ENCODE results near the gene RAD50. TPM values are rescaled to one million over a fixed set of nuclear protein-coding genes. Genes with fewer than 3 reads are reported as not detected.
"Not testable (repeated sequence)": the region's sequence is repeated elsewhere in the genome, so short reads cannot be mapped to it uniquely, and the experiment has no call there.

Gene RAD50
- total RNA-seq, 1 experiment from 2014 or later = 24.5 TPM

DNA sequence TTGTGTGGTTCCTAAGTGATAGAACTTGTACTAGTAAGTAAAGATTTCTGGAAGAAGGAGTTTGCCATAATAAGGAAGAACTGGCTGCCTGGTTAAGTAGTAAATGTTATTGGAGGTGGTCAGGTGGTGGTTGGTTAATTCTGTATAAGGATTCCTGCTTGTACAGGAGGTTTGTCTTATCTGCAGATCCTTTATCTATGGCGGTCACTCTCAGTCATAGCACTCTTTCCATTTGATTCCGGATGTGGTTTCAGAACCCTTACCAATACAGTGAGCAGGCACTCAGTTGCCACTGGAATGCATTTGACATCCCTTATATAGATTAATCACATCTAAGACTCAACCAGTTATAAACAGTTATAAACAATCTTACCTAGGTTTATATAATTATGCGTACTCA is 50.3 kb downstream of the RAD50 start:
- no peak for DNase-seq (ENCODE audit: low read depth, low spot score)
- in situ Hi-C loops (cut with HindIII; ENCODE audit: low pct_unique_long_range_greater_than_20kb, low sequenced_read_pairs) = no loop called here

DNA sequence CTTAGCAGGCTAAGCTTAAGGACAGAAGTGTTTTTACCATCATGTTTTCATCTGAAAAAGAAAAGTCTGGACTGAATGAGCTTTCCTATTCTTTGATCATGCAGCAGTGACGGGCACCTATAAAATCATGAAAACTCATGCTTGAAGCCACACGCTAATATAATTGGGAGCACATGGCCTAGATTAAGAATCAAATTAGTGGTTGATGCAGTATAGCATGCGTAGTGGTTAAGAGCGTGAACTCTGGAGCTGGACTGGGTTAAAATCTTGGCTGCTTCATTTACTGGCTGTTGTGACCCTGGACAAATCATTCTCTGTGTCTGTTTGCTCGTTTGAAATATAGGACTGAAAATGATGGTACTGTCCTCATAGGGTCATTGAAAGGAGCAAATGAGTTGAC is 51.3 kb downstream of the RAD50 start:
- in situ Hi-C loops (cut with HindIII; ENCODE audit: low pct_unique_long_range_greater_than_20kb, low sequenced_read_pairs) = no loop called here
- DNase-seq (ENCODE audit: low read depth, low spot score) = no peak

DNA sequence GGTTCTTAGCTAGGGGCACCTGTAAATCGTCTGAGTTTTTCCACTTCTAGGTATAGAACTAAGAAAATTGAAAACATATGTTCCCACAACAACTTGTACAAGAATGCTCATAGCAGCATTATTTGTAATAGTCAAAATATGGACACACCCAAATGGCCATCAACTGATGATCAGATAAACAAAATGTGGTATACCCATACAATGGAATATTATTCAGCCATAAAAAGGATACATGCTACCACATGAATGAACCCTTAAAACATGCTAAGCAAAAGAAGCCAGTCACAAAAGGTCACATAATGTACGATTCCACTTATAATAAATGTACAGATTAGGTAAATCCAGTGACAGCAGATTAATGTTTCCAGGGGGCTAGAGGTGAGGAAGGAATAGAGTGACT is 55.2 kb downstream of the RAD50 start:
- in situ Hi-C loops (cut with HindIII; ENCODE audit: low pct_unique_long_range_greater_than_20kb, low sequenced_read_pairs) = no loop called here
- DNase-seq (ENCODE audit: low read depth, low spot score) = no peak

DNA sequence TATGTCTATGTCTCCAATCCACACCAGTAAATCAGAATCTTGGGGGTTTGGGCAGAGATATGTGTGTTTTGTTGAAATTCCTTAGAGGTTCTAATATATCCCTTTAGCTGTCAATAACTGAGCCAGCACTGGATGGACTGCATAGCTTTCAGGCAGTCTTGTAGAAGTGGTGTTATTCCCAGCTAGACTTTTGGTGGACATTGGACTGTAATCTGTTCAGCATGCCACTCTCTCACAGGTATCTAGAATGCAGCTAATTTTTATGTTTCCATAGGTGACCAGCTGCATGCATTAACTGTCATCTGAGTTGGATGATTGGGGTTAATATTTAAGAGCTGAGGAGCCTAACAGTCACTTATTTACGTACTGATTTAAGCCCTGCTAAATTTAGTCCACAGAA is 56.1 kb downstream of the RAD50 start:
- DNase-seq (ENCODE audit: low read depth, low spot score) = no peak
- in situ Hi-C loops (cut with HindIII; ENCODE audit: low pct_unique_long_range_greater_than_20kb, low sequenced_read_pairs) = no loop called here

DNA sequence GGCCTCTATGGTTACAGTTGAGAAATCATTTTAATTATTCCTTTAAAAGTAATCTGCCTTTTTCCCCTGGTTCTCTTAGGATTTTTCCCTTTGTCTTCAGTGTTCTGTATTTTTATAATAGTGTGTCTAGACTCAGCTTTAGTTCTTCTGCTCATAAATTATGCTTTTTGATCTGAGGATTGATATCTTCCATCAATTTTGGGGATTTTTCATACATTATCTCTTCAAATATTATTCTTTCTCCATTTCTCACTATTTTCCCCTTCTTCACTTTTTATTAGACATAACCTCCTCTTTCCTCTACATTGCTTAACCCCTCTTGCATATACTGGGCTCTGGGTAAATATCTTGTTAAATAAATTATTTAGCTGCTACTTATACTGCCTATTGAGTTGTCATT is 64.9 kb downstream of the RAD50 start:
- DNase-seq (ENCODE audit: low read depth, low spot score) = no peak
- in situ Hi-C loops (cut with HindIII; ENCODE audit: low pct_unique_long_range_greater_than_20kb, low sequenced_read_pairs) = no loop called here

DNA sequence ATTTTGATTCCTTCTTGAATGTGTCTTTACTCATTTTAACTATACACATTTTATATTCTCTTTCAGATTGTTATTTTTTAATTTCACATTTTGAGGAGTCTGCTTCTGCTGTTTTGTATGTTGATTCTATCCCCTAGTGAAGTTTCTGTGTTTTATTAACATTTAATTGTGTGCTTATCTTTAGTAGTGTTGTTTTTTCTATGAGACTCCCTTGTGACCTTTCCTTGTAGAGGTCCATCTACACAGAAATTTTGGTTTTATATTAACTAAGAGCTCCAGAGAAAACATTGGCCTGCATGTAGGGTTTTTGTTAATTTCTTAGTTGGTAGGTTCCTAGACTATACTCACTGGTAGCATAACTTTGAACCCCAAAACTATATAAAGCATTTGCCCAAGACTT is 65.8 kb downstream of the RAD50 start:
- no peak for DNase-seq (ENCODE audit: low read depth, low spot score)
- in situ Hi-C loops (cut with HindIII; ENCODE audit: low pct_unique_long_range_greater_than_20kb, low sequenced_read_pairs) = no loop called here

DNA sequence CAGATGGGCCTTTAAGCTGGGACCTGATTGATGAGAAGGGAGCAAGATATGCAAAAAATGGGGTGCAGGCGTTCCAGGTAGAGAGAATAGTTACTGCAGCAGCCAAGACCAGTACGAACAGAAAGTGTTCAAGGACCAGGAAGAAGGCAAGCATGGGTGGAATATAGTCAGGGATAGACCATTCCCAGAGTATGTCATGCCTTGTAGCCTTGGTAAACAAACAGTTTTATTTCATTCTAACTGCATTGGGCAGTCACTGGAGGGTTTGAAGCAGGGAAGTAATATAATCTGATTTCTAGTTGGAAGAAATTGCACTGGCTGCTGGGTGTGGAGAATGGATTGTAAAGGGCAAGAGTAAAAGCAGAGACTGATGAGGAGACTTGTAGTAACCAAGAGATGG is 70.7 kb downstream of the RAD50 start:
- DNase-seq (ENCODE audit: low read depth, low spot score) = no peak
- in situ Hi-C loops (cut with HindIII; ENCODE audit: low pct_unique_long_range_greater_than_20kb, low sequenced_read_pairs) = no loop called here

DNA sequence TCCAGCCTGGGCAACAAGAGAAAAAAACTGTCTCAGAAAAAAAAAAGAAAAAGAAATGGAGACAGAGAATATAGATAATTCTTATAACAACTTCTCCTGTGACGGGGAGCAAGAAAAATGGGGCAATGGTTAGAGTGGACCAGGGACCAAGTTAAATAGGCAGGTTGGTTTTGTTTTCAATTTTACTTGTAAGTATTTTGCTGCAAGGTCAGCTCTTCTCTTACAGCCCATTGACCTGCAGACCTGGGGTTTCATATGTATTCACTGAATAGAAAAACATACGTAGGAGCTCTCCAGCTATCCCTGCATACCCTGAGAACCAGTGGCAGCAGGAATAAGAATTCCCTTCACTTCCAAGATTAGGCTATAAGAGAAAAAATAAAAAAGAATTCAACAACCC is 72.0 kb downstream of the RAD50 start:
- DNase-seq (ENCODE audit: low read depth, low spot score) = no peak
- in situ Hi-C loops (cut with HindIII; ENCODE audit: low pct_unique_long_range_greater_than_20kb, low sequenced_read_pairs) = no loop called here

DNA sequence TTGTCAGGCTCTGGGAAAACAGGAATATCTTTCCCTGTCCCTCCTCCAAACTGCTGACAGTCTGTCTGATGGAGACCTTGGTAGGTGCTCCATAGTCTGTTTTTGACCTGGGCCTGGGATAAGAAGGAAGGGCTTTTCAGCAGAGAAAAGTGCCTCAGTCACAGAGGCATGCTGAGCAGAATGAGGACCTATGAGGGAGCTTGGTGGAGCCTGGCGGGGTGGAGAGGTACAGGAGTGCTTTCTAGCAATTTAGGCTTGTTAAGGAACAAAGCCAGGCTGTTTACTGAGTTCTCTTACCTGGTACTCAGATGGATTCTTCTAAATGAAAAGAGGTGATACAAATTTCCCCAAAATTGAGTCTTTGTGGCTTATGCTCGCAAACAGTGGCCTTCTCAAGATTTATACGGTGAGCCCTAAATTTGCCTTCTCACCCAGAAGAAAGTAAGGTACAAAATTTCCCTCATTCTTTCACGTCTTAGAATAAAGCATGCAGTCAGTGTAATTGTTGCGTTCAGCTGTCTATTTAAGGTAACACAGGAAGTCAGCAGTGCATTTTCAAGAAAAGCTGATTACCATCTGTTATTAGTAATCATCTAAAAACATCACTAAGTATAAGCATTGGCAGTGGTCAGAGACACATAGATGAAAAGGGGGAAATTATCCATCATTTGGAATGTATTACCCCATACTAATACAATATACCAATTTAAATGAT is 72.6 kb downstream of the RAD50 start:
- DNase-seq (ENCODE audit: low read depth, low spot score) = no peak
- in situ Hi-C loops (cut with HindIII; ENCODE audit: low pct_unique_long_range_greater_than_20kb, low sequenced_read_pairs) = no loop called here

DNA sequence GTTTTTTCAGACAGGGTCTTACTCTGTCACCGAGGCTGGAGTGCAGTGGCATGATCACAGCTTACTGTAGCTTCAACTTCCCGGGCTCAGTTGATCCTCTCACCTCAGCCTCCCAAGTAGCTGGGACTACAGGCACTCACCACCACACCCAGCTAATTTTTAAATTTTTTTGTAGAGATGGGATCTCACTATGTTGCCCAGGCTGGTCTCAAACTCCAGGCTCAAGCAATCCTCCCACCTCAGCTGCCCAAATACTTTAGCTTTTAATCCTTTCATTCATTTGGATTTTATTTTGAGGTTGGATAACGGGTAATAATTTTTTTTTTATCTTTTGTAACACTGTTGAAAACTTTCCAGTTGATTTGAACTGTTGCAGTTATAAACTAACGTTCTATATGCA is 76.8 kb downstream of the RAD50 start:
- DNase-seq (ENCODE audit: low read depth, low spot score); in situ Hi-C loops (cut with HindIII; ENCODE audit: low pct_unique_long_range_greater_than_20kb, low sequenced_read_pairs): not testable (repeated sequence)

DNA sequence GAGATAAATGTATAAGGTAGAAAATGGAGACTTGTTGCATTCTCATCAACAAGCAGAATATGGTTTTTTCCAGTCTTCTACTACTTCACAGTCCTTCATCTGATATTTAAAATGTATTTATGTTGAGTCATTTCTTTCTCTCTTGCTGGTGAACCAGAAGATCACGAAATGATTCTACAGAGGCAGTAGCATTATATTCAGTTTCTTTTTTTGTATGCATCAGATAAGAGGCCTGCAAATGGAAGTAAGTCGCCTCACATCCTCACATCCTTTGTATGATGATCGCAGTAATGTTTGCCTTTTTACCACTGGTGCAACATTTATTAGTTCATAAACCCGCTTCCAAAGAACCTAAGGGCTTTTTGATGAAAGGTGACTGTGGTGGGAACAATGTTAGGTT is 79.1 kb downstream of the RAD50 start:
- in situ Hi-C loops (cut with HindIII; ENCODE audit: low pct_unique_long_range_greater_than_20kb, low sequenced_read_pairs) = no loop called here
- DNase-seq (ENCODE audit: low read depth, low spot score) = no peak

DNA sequence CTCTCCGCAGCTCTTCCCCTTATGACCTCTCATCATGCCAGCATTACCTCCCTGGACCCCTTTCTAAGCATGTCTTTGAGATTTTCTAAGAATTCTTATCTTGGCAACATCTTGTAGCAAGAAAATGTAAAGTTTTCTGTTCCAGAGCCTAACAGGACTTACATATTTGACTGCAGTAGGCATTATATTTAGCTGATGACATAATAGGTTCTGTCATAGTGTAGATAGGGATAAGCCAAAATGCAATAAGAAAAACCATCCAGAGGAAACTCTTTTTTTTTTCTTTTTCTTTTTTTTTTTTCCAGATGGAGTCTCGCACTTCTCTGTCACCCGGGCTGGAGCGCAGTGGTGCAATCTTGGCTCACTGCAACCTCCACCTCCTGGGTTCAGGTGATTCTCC is 80.5 kb downstream of the RAD50 start:
- in situ Hi-C loops (cut with HindIII; ENCODE audit: low pct_unique_long_range_greater_than_20kb, low sequenced_read_pairs) = no loop called here
- DNase-seq (ENCODE audit: low read depth, low spot score) = no peak

DNA sequence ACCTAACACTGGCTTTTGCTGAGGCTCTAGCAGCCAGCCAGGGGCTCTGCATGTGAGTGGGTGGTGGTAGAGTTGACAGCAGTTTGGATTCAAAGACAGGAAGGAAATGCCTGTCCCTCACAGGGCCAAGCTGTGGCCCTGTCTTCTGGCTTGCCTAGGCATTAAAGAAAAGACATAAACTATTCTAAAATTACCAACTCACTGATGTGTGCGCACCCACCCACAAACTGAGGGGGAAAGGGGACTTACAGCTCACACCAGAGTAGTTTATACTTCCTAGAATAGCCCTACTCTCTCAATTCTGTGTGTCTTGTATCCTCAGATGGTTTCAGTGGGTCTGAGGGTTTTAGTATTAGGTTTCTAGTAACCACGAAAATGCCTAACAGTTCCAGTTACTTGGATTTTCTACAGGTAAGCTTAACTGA is 82.9 kb downstream of the RAD50 start:
- no peak for DNase-seq (ENCODE audit: low read depth, low spot score)
- in situ Hi-C loops (cut with HindIII; ENCODE audit: low pct_unique_long_range_greater_than_20kb, low sequenced_read_pairs) = no loop called here

DNA sequence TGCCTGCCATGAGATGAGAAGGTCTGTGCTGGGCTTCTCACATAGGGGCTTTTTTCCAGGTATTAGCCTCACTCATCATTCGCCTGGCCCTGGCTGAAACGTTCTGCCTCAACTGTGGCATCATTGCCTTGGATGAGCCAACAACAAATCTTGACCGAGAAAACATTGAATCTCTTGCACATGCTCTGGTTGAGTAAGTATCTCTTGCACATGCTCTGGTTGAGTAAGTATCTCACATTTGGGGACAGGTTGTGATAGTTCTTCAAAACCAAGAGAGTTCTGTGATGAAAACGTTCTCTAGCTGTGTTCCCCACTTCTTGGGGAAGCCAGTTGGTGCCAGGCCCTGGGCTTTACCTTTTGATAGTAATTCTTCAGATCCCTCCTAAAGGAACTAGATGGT is 83.8 kb downstream of the RAD50 start:
- in situ Hi-C loops (cut with HindIII; ENCODE audit: low pct_unique_long_range_greater_than_20kb, low sequenced_read_pairs) = no loop called here
- DNase-seq (ENCODE audit: low read depth, low spot score) = no peak

DNA sequence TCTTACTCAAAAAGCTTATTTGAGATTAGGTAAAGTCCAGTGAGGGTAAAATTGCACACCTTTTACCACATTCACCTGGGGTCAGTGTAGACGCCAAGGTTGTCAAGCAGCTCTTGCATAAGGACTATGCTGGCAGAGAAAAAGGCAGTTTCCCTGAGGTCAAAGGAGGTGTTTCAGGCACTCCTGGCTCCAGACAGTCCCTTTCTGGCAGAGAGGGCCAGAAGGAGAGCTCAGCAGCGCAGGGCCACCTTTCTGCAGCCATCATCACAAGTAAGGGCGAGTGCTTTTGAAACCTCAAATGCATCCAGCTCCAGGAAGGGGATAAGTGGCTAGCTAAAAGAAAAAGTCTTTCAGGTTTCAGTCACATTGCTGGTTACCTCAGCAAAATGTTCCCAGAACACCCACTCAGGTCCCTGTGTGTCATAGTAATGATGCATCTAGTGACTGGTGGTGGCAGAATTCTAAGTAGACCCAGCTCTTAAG is 84.5 kb downstream of the RAD50 start:
- in situ Hi-C loops (cut with HindIII; ENCODE audit: low pct_unique_long_range_greater_than_20kb, low sequenced_read_pairs) = no loop called here
- DNase-seq (ENCODE audit: low read depth, low spot score) = no peak

DNA sequence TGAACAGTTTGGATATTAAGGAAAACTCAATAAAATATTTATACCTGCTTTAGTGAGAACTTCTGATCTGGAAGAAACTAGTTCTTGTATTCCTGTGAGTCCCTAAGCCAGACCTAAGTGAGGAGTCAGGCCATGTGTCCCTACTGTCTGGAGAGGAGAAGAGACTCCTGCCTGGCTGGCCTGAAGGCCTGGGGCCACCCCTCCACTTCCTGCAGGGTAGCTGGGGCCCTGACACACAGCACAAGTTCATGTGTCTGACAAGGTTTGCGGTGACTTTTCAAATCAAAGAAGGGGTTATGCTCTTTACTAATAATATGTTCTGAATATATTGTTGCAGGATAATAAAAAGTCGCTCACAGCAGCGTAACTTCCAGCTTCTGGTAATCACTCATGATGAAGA is 85.1 kb downstream of the RAD50 start:
- DNase-seq (ENCODE audit: low read depth, low spot score) = no peak
- in situ Hi-C loops (cut with HindIII; ENCODE audit: low pct_unique_long_range_greater_than_20kb, low sequenced_read_pairs) = no loop called here

DNA sequence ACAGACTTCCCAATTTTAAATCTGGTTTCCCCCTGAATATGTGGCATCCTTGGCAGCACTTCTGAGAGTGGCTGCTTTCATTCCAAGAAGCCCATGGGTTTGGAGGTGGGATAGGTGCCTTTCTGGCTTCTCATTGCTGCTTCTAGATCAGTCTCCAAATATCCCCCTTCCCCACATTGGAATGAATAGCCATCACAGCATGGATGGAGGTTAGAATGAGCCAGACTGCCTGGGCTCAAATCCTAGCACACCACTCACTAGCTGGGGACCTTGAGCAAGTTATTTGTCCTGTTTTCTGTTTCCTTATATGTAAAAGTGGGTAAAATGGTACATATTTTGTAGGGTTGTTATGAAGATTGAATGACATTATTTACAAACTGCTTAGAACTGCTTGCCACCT is 87.4 kb downstream of the RAD50 start:
- DNase-seq (ENCODE audit: low read depth, low spot score) = no peak
- in situ Hi-C loops (cut with HindIII; ENCODE audit: low pct_unique_long_range_greater_than_20kb, low sequenced_read_pairs) = no loop called here

DNA sequence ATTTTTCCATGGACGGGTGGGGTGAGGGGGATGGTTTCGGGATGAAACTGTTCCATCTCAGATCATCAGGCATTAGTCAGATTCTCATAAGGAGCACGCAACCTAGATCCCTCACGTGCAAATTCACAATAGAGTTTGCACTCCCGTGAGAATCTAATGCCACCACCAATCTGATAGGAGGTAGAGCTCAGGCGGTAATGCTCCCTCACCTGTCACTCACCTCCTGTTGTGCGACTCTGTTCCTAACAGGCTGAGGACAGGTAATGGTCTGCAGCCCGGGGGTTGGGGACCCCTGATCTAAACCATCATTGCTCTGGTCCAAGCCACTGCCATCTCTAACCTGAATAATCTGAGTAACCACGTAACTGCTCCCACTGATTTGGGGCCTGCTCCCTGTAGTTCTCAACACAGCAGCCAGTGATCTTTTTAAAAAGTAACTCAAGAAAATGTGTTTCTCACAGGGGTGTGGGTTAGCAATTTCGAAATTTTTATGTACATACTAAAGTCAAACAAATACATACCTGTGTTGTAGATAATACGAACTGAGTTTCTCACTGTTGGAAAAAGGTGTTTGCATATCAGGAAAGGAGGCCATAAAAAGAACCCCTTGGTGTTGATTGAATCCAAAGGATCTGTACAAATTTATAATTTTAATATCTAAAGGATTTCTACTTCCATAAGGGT is 89.9 kb downstream of the RAD50 start:
- in situ Hi-C loops (cut with HindIII; ENCODE audit: low pct_unique_long_range_greater_than_20kb, low sequenced_read_pairs) = no loop called here
- no peak for DNase-seq (ENCODE audit: low read depth, low spot score)

DNA sequence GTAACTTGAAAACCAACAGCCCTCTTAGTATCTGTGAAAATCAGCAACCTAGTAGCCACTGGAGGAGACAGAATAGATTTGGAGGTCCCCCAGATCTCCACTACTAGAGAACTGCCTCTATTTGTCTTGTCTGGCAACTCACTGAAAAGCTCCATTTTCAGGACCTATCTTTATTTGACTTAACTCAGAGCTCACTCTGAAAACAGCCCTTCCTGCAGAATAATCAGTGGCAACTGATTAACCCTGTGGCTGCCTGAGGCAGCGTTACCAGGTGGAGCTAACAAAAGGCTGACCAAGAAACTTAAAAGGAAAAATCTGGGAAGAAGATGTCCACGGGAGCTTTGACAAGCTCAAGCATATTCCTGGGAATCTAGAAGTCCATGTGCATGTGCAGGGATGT is 90.7 kb downstream of the RAD50 start:
- no peak for DNase-seq (ENCODE audit: low read depth, low spot score)
- in situ Hi-C loops (cut with HindIII; ENCODE audit: low pct_unique_long_range_greater_than_20kb, low sequenced_read_pairs) = no loop called here
